Left renal cortex interstitium (tissue), 4 donors: ENCODE measurements around the gene TAAR5. TPM values are rescaled to one million over a fixed set of nuclear protein-coding genes. Genes with fewer than 3 reads are reported as not detected.
"Not testable (repeated sequence)": the region's sequence is repeated elsewhere in the genome, so short reads cannot be mapped to it uniquely, and the experiment has no call there.

Source experiments
- DNase-seq, 4 donors: peaks; one replicate each; pipeline ENCODE4 v3.0.0-alpha.2; 2013; ENCODE audit warnings: low read depth in 4 of 4, low spot score in 2 of 4, missing footprints in 1 of 4
- polyA plus RNA-seq, 4 donors: library from polyadenylated mRNA; unstranded; fragments of 120-200 nt; gene quantifications; one replicate each; pipeline ENCODE4 v1.2.1, GENCODE V29; 2013; ENCODE audit not compliant: insufficient read length in 4 of 4

Gene TAAR5, protein sequence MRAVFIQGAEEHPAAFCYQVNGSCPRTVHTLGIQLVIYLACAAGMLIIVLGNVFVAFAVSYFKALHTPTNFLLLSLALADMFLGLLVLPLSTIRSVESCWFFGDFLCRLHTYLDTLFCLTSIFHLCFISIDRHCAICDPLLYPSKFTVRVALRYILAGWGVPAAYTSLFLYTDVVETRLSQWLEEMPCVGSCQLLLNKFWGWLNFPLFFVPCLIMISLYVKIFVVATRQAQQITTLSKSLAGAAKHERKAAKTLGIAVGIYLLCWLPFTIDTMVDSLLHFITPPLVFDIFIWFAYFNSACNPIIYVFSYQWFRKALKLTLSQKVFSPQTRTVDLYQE
- polyA plus RNA-seq: not detected

DNA sequence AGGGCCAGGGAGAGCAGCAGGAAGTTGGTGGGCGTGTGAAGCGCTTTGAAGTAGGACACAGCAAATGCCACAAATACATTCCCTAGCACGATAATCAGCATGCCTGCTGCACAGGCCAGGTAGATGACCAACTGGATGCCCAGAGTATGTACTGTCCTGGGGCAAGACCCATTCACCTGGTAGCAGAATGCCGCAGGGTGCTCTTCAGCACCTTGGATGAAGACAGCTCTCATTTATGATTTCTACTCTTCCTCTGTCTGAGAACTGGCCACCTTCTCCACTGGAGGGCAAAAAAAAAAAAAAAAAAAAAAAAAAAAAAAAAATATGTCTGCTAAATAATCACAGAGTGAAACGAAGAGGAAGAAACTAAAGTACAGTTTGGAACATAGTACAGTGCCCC is at the start of gene TAAR5:
TSS of gene TAAR5 (minus strand) at position 288 of the 400 bp plus-strand sequence. CDS start at position 233, 55 bp downstream.
- no peak for DNase-seq

DNA sequence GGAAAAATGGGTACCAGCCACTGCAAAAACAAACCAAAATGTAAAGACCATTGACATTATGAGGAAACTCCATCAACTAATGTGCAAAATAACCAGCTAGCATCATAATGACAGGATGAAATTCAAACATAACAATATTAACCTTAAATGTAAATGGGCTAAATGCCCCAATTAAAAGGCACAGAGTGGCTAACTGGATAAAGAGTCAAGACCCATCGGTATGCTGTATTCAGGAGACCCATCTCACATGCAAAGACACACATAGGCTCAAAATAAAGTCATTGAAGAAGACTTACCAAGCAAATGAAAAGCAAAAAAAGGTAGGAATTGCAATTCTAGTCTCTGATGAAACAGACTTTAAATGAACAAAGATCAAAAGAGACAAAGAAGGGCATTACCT is 47.6 kb upstream of the TAAR5 start:
- not testable (repeated sequence) for DNase-seq

DNA sequence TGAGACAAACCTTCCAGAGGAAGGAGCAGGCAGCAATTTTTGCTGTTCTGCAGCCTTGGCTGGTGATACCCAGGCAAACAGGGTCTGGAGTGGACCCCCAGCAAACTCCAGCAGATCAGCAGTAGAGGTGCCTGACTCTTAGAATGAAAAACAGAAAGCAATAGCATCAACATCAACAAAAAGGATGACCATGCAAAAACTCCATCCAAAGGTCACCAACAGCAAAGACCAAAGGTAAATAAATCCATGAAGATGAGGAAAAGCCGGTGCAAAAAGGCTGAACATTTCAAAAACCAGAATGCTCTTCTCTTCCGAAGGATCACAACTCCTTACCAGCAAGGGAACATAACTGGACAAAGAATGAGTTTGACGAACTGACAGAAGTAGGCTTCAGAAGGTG is 46.4 kb upstream of the TAAR5 start:
- not testable (repeated sequence) for DNase-seq

DNA sequence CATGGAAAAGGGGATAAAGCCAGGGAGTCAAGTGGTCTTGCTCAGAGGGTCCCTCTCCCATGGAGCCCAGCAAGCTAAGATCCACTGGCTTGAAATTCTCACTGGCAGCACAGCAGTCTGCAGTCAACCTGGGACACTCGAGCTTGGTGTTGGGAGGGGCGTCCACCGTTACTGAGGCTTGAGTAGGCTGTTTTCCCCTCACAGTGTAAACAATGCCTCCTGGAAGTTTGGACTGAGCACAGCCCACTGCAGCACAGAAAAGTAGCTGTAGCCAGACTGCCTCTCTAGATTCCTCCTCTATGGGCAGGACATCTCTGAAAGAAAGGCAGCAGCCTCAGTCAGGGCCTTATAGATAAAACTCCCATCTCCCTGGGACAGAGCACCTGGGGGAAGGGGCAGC is 45.7 kb upstream of the TAAR5 start:
- DNase-seq: not testable (repeated sequence)

DNA sequence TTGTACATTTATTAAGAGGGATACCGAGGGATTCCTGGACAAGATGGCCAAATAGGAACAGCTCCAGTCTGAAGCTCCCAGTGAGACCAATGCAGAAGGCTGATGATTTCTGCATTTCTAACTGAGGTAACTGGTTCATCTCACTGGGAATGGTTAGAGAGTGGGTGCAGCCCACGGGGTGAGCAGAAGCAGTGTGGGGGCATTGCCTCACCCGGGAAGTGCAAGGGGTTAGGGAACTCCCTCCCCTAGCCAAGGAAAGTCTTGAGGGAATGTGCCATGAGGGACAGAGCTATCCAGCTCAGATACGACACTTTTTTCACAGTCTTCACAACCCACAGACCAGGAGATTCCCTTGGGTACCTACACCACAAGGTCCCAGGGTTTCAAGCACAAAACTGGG is 45.3 kb upstream of the TAAR5 start:
- no peak for DNase-seq

DNA sequence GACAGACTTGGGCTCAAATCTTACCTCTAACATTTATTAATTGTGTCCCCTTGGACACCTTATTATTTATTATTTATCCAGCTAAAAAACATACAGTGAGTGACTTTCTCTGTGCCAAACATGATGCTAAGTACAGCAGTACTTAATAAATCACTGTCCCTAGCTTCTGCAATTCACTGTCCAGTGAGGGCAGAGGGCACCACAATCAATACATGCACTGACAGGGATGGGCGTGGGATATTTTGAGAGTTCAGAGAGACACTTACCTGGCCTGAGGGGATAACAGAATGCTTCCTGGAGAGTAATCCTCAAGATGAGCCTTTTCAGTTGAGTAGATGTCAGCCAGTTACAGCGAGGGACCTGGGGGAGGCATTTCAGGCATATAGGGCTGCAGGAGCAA is 43.8 kb upstream of the TAAR5 start:
- no peak for DNase-seq

DNA sequence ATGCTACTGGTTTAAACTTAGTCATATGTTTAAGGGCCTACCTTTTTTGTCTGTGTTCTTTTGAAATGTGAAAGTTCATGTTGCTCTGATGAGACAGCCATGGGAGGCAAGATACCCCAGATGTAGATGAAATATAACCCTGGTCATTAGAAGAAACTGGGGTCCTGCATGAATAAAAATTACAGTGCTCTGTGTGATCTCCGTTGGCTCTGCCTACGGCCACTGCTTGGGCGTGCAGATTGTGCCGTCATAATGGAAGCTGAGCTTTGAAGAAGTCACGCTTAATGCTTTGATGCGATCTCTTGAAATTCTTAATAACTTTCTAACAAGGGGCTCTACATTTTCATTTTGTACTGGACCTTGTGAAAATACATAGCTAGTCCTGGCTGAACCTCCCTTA is 34.6 kb upstream of the TAAR5 start, which contains the start of gene TAAR2:
TSS of gene TAAR2 (minus strand) at position 101 of the 400 bp plus-strand sequence. CDS start at position 101, 0 bp downstream.
- no peak for DNase-seq

DNA sequence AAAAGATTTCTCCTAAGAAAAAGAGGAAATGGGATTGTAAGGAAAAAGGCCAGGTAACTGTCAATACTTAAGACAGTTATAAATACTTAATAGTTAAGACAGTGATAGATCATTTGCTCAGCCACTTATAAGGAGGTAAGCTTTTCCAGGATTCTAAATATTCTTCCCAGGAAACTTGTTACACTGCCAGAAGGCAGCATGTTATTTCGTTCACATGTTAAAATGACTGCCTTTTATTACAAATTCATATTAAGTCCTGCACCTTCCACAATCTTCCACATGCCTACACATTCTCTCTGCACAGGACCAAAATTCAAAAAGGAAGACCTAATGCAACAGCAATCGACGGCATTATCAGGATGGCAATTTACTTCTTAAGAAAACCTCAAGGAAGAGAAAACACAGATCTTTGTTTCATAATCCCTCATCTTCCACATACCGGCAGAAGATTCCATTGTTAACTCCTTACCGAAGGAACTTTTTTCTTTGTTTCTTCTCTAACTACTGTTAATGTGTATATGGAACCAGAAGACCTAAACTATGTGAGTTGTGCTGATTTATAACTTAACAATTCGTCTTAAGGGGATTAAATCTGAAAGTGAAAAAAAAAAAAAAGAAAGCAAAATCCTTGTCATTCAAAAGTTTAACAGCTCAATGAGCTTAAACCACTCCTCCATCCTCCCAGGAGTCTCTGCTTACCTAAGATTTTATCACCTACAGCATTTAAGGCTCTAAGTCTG is 33.7 kb upstream of the TAAR5 start:
- DNase-seq: no peak

DNA sequence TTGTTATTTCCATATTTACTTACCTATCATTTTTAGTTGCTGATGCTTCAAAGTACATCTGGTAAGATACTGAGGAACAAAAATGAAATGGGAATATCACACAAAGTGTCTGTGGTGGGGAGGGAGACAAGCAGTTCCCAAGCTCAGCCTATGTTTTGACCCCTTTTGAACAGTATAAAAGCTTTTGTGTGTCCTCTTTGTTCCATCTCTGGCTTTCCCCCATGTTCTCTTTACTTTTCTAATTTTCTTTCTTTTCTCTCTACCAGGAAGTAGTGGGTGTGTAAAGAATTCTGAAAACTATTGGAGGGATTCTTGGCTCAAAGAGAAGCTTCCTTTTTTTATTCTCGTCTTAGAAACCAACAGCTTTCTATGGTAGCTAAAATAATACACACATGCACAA is 27.1 kb upstream of the TAAR5 start:
- no peak for DNase-seq

DNA sequence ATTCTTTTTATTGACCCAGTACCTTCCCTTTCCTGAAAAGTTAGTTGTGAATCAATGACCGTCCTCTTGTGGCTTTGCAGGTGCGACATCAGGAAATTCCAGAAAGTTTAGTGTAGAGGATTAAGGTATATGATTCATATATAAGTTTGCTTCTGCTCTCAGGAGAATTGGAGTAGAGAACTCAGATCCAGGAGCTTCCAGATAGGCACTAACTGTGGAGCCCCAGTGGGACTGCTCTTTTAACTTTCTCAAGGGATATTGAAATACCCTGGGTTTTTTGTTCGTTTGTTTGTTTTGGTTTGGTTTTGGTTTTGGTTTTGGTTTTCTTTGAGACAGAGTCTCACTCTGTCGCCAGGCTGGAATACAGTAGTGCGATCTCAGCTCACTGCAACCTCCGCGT is 25.0 kb upstream of the TAAR5 start:
- DNase-seq: no peak

DNA sequence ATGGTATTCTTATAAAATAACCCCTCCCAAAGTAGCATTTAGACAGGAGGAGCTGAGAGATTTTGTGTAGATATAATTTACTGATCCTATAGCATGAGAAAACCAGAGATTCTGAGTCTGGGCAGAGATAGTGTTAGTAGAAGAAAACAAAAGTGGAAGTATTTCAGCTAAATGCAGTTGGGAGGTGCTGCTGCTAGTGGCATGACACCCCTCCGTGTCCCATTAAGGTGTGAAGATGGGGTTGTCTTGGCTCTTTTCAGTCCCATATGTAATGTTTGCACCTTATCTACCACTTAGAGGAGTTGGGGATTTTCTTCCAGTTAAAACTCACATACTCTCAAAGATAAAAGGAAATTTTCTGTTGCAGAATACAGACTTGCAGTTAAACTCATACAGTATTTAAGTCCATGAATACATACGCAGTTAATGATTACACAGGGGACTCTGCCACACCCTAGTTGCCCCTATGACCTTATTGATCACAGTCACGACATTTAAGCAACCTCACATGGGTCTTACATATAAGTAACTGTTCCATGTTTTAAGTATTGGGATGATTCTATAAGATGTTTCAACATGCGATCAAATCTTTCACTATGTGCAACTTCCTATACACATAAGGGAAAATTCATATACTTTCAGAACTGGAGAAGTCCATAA is 23.0 kb upstream of the TAAR5 start:
- no peak for DNase-seq

DNA sequence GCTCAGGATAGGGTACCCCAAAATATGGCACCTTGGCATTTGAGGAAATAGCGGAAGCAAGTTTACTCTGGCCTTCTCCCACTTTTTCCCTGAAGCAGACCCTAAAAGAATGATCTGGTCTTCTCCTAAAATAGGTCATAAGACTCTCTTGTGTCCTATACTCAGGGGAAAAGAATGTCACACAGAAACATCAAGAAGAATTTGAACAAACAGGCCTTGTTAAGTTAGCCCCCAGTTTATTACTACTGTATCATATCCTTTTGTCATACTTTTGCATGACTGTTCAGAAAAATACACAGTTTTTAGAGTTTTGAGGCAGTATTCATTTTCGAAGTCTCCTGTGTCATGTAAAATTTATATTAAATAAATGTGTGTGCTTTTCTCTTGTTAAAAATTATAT is 22.1 kb upstream of the TAAR5 start:
- no peak for DNase-seq

DNA sequence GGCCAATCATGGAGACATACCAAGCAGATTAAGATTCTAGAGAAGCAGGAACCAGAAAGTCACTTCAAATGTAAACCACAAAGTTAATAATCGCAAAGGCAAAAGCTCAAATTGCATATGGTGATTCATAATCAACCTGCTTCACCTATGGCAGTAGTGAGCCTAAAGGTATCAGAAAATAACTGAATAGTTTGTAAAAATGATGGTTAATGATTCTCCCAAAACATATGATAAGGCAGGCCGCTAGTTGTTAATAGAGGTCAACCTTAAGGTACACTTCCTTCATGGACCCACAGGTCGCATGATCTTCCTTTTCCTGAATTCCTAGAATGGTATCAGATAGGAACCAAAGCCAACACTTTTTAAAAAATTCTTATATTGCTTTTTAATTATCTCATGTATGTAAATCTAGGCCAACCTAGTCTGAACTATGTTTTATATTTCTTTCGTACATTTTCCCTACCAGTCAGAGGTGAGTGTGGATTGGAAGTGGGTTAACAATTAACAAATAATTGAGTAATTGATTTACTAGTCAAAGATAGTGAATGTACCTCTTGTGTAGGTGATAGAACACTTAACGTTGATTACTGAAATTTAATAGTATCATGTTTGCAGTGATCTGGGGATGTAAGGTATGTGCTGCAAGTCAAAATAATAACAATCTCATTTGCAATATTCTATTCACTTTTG is 18.1 kb upstream of the TAAR5 start:
- no peak for DNase-seq

DNA sequence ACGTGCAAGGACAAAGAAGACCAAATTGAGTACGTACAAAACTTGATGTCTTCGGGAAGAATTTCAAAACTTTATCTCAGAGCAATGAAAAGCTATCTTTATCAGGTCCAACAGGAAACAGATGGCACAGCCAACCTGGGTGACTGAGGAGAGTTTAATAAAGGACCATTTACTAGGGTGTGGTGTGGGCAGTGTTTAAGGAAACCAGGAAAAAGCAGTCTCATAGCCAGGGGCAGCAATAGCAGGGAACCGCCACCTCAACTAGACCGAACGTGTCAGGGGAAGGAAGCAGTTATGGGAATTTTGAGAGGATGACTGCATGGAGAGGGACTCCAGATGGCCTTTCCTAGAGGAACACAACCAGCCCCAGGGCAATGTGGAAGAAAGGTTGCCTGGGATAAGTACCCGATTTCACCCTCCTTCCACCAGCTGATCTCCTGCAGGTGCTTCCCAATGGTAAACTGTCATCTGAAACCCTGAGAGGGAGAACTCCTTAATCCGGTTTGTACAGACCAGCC is 15.2 kb upstream of the TAAR5 start:
- DNase-seq: no peak

DNA sequence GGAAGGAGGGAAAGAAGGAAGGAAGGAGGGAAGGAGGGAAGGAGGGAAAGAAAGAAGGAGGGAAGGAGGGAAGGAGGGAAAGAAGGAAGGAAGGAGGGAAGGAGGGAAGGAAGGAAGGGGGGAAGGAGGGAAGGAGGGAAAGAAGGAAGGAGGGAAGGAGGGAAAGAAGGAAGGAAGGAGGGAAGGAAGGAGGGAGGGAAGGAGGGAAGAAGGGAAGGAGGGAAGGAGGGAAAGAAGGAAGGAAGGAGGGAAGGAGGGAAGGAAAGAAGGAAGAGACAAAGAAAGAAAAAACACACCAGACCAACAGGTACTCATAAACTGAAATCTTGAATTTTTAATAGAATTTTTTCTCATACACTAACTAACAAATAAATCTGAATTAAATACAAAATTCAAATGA is 11.4 kb upstream of the TAAR5 start:
- not testable (repeated sequence) for DNase-seq

DNA sequence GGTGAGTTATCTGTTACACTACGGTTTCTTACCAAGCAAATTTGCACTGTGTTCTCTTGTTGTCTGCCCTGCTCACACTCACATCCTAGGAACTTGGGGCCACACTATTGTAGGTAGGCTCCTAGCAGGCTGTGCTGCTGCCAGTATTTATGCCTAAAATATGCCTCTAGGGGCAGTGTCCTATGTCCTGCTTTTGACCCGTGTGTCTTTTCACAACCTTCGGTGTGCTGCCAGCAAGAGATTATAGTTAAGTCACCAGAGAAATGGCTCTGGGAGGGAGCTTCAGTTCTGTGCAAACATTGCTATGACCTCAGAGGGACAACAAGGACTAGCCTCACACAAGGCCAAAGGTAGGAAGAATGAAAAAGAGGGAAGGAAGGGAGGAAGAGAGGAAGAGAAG is 8.9 kb upstream of the TAAR5 start:
- no peak for DNase-seq

DNA sequence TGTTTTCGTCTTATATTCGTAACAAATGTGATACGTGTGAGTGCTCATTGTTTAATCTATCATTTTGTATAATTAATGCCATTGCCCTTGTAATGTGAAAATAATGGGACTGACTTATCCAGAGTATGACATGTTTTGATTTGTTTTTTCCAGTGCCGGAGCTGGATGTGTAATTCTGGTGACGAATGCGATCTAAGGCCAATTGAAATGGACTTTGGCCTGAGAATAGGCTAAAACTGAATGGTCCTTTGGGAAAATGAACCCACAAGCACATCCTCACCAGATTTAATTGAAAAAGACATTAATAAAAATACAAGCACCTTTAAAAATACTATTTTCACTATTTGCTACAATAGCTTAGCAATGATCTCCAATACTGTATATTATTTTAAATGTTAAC is 6.7 kb upstream of the TAAR5 start:
- no peak for DNase-seq

DNA sequence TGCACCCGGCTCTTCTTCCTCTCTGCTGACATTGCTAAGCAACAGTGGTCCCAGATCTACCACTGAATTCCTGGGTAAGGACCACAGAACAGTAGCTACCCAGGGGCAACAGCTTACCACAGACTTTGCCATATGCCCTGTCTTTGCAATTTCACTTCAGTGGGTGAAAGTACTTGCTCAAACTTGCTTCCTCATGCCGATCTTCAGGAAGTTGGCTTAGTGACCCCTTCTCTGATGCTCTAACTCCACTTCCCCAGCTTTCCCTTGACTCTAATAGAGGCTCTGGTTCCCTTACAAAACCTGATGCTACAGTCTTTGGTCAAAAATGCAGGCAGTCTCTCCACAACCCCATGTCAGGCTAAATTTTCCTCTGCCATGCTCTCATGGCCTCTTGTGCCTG is 3.3 kb upstream of the TAAR5 start:
- no peak for DNase-seq

DNA sequence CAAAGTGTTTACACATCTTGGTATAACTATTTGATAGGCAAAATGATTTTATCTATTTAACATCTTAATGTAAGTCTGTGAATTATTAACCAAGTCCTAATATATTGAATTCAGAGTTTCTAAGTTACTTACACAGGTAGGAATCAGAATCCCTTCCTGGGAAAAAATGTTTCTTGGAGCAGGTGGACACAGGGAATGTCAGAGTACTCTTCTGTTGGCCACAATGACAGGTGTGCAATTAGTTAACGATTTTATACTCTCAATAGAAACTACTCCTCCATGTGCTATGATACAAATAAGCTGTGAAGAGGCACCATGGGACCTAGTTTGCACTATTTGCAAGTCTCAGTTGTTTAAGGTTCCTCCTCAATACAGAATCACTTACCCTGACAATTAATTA is 821 bp upstream of the TAAR5 start:
- no peak for DNase-seq

DNA sequence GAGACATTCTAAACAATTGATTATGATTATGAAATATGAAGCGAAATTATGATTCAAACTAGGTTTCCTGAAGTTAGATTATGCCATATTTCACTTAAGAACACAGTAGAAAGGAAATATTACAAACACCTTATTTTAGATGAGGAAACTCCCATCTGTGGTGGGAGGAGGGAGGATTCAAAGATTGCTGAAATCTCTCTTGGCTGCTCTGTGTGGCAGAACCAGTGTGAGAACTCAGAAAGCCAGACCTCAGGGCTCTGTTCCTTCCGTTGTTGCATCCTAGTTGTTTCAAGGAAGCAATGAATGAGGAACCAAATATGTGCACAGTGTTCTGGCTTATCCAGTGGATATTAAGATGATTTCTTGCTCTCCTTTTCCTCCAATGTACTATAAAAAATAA is 2.1 kb downstream of the TAAR5 start:
- no peak for DNase-seq

DNA sequence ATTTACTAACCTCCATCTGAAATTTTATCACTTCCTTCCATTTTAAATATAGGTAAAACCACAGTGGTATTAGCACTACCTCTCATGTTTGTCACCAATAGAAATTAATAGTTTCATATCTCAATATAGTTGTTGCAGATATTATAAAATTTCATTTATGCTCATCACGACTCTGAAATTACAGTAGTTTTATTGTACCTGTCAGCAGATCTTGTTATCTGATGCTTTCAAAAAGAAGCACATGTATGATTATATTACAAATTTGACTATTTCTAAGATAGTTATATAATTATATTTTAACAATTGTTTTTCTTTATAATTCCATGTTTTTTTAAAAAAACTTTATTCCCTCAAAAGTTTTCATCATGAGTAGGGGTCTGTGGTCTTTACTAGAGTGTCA is 4.8 kb downstream of the TAAR5 start:
- DNase-seq: no peak
